K562 (cell line): ENCODE measurements around the gene DHPS. TPM values are rescaled to one million over a fixed set of nuclear protein-coding genes. Genes with fewer than 3 reads are reported as not detected.
A peak's percentile ranks its signal among the peaks of the same experiment; 100 is the strongest.

Experiments used
- AFF4 ChIP-seq: sonication (generic); formaldehyde crosslinking; IDR thresholded peaks from 2 replicates; pipeline ENCODE4 v1.8.0; 2023; ENCODE audit warnings: mild to moderate bottlenecking, missing genetic modification reagents
- BRF1 ChIP-seq: IDR thresholded peaks from 3 replicates; pipeline ENCODE4 v1.6.1; 2011; ENCODE audit warnings: borderline replicate concordance, mild to moderate bottlenecking; ENCODE audit not compliant: insufficient read length; ENCODE audit errors: extremely low read depth
- CREB1 ChIP-seq, 2 experiments: sonication (generic) in 1 of 2; formaldehyde crosslinking in 1 of 2; IDR thresholded peaks; 2 replicates each; pipeline versions ENCODE4 v1.6.1 to v1.8.0; 2012 to 2022; ENCODE audit warnings: inconsistent platforms in 1 of 2, mild to moderate bottlenecking in 1 of 2, missing genetic modification reagents in 1 of 2, moderate library complexity in 1 of 2
- FOSL1 ChIP-seq: fragments of 200-800 bp; sonication (Bioruptor generic); conservative IDR thresholded peaks from 2 replicates; pipeline ENCODE4 v1.6.1; 2016; ENCODE audit warnings: missing genetic modification characterization, missing compliant biosample characterization
- IFI16 ChIP-seq: fragments of 250-450 bp; sonication (Bioruptor Pico); IDR thresholded peaks from 2 replicates; pipeline ENCODE4 v2.1.2; 2022; ENCODE audit warnings: mild to moderate bottlenecking, inconsistent platforms
- JUN ChIP-seq, 2 experiments: sonication (generic) in 1 of 2; formaldehyde crosslinking in 1 of 2; IDR thresholded peaks; 2 replicates each; pipeline versions ENCODE4 v1.6.1 to v1.8.0; 2012 to 2022; ENCODE audit warnings: borderline replicate concordance in 2 of 2, mild to moderate bottlenecking in 2 of 2, improper control_type of control experiment in 1 of 2, low read depth in 1 of 2, low read length in 1 of 2, missing genetic modification reagents in 1 of 2
- L3MBTL2 ChIP-seq: fragments of 450-650 bp; IDR thresholded peaks from 2 replicates; pipeline ENCODE4 v1.6.1; 2016; ENCODE audit warnings: mild to moderate bottlenecking, moderate library complexity
- MNT ChIP-seq, 2 experiments: fragments of 450-650 bp; conservative IDR thresholded peaks; 2 replicates each; pipeline ENCODE4 v1.6.1; 2017; ENCODE audit warnings: mild to moderate bottlenecking in 2 of 2, moderate library complexity in 2 of 2
- NONO ChIP-seq, 2 experiments: fragments of 200-400 bp in 1 of 2; fragments of 450-650 bp in 1 of 2; formaldehyde crosslinking in 1 of 2; IDR thresholded peaks; 2 replicates each; pipeline ENCODE4 v1.6.1; 2017; ENCODE audit warnings: low read depth in 2 of 2, mild to moderate bottlenecking in 2 of 2, moderate library complexity in 2 of 2, low read length in 1 of 2
- NR1H2 ChIP-seq: sonication (generic); formaldehyde crosslinking; IDR thresholded peaks from 2 replicates; pipeline ENCODE4 v1.4.0; 2020; ENCODE audit warnings: mild to moderate bottlenecking, missing genetic modification reagents
- NR3C1 ChIP-seq: sonication (generic); formaldehyde crosslinking; IDR thresholded peaks from 2 replicates; pipeline ENCODE4 v1.8.1; 2022; ENCODE audit warnings: missing genetic modification reagents
- NR4A1 ChIP-seq, 2 experiments: fragments of 250-450 bp in 1 of 2; fragments of 450-650 bp in 1 of 2; sonication (Bioruptor Pico) in 1 of 2; IDR thresholded peaks; 2 replicates each; pipeline versions ENCODE4 v1.4.0 to v1.6.1; 2016 to 2020; ENCODE audit warnings: mild to moderate bottlenecking in 2 of 2, missing compliant biosample characterization in 1 of 2, missing genetic modification characterization in 1 of 2, moderate library complexity in 1 of 2
- SMARCA5 ChIP-seq: fragments of 450-650 bp; IDR thresholded peaks from 2 replicates; pipeline ENCODE4 v1.6.1; 2016
- SRF ChIP-seq, 2 experiments: fragments of 250-450, 450-650 bp in 1 of 2; sonication (Bioruptor Pico) in 1 of 2; sonication (generic) in 1 of 2; formaldehyde crosslinking; IDR thresholded peaks; 2 replicates each; pipeline versions ENCODE4 v1.5.0 to v1.5.1; 2020 to 2022; ENCODE audit warnings: mild to moderate bottlenecking in 1 of 2, missing genetic modification reagents in 1 of 2
- ZKSCAN3 ChIP-seq: fragments of 250-450 bp; sonication (Bioruptor Pico); IDR thresholded peaks from 2 replicates; pipeline ENCODE4 v1.4.0; 2020
- ZNF174 ChIP-seq: fragments of 250-450 bp; sonication (Bioruptor Pico); IDR thresholded peaks from 2 replicates; pipeline ENCODE4 v1.4.0; 2020; ENCODE audit warnings: mild to moderate bottlenecking
- ZNF79 ChIP-seq: fragments of 250-450 bp; sonication (Bioruptor Pico); IDR thresholded peaks from 2 replicates; pipeline ENCODE4 v1.4.0; 2020; ENCODE audit warnings: low read depth, mild to moderate bottlenecking, moderate library complexity
- polyA plus RNA-seq, 8 experiments: library from polyadenylated mRNA; depleted of rRNA in 4 of 8; stranded (reverse) in 5 of 8; unstranded in 3 of 8; fragments of >200 nt; fragmentation: Nextera tagmentation in 2 of 8; fragmentation: Illumina TruSeq in 1 of 8; extraction: Ambion mirVana in 2 of 8; extraction: Trizol in 1 of 8; gene quantifications; 2 replicates each; pipeline versions ENCODE4 v1.2.1 to v1.2.3, GENCODE V29; 2011 to 2014; ENCODE audit warnings: inconsistent platforms in 1 of 8, missing spikeins in 1 of 8
- total RNA-seq, 7 experiments: library from RNA; depleted of rRNA in 6 of 7; stranded (reverse); fragments of >200 nt in 6 of 7; fragmentation: Illumina TruSeq in 2 of 7; extraction: Trizol in 2 of 7; gene quantifications; 2 replicates each; pipeline versions ENCODE4 v1.2.1 to v1.2.3, GENCODE V29; 2011 to 2021; ENCODE audit warnings: low replicate concordance in 1 of 7
- TF ChIP-seq, protein P1 (sequence below), 2 experiments: fragments of 200-800 bp in 1 of 2; sonication (Bioruptor generic) in 1 of 2; sonication (generic) in 1 of 2; formaldehyde crosslinking in 1 of 2; IDR thresholded peaks in 1 of 2; conservative IDR thresholded peaks in 1 of 2; 2 replicates each; pipeline versions ENCODE4 v1.5.0 to v1.6.1; 2016 to 2020; ENCODE audit warnings: missing compliant biosample characterization in 1 of 2, missing genetic modification characterization in 1 of 2, missing genetic modification reagents in 1 of 2

The DHPS gene
- total and polyA plus RNA-seq, 9 of the 15 experiments (the other 6 are each of a cell fraction or from before 2014, with no cell fraction given) = 47.1 to 110 (median 79.9) TPM

DNA sequence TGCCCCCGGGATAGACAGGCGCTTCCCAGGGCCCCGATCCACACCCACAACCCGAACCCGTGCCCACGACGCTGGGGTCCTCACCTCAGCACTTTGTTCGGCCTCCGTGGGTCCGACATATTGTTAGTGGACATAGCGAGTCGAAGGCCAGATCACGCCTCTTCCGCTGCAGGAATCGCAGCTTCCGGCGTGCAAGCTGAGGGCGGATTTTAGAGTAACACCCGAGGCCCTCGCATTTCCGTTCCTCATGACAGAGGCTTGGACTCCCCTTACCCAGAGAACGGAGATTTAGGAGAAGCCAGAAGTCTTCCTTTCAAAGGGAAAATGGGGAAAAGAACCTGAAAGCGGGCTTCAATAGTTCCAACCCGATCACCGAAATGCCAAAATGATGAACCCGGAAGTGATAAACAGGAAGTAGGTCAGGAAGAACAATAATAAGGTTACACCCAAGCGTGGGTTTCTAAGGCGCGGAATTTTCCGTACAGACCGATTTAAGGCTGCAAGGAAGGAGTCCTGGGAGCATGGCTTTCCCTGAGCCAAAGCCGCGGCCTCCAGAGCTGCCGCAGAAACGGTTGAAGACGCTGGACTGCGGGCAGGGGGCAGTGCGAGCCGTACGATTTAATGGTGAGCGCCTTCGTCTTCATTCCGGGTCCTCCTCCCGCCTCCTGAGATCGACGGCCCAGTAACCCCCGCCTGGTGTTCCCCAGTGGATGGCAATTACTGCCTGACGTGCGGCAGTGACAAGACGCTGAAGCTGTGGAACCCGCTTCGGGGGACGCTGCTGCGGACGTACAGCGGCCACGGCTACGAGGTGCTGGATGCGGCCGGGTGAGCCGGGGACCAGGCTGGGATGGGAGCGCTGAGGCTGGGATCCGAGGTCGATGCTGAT is 12.2 kb downstream of the DHPS start (continued):
- TF ChIP-seq AFF4 (CRISPR knock-in tag) (no peak; the same call in 1 of the 2 replicates), MNT (conservative IDR thresholded peaks at IDR 0.05) (peak; percentile 96 to 98), BRF1 (no peak), ZKSCAN3 (CRISPR knock-in tag) (no peak), FOSL1 (tag) (0 out of 2 replicates have a peak, but pooled peaks have one; percentile 13), ZNF174 (no peak), IFI16 (CRISPR knock-in tag) (no peak), NR1H2 (CRISPR knock-in tag) (0 out of 2 replicates have a peak, but pooled peaks have one; percentile 42), ZNF79 (CRISPR knock-in tag) (no peak), CREB1 (IDR thresholded peaks at IDR 0.05) (no peak; the same call in 1 of the 2 replicates), CREB1 (CRISPR knock-in tag; IDR thresholded peaks at IDR 0.05) (0 out of 2 replicates have a peak, but pooled peaks have one; percentile 38), SMARCA5 (no peak), SRF (CRISPR knock-in tag; IDR thresholded peaks at IDR 0.05) (no peak), NONO (IDR thresholded peaks at IDR 0.05; ENCODE audit: low read depth in 2 of 2, low read length in 1 of 2) (0 out of 4 replicates have a peak, but pooled peaks of 1 of the 2 experiments have one; percentile 41), NR3C1 (no peak), NR4A1 (CRISPR knock-in tag; IDR thresholded peaks at IDR 0.05) (no peak), NR4A1 (tag; IDR thresholded peaks at IDR 0.05) (no peak), JUN (IDR thresholded peaks at IDR 0.05; ENCODE audit: borderline replicate concordance, low read depth, low read length) (peak; percentile 14; the same call in 1 of the 2 replicates), JUN (CRISPR knock-in tag; IDR thresholded peaks at IDR 0.05; ENCODE audit: borderline replicate concordance) (no peak), L3MBTL2 (peak; percentile 73; the same call in 1 of the 2 replicates)
- TF ChIP-seq, protein P1, sequence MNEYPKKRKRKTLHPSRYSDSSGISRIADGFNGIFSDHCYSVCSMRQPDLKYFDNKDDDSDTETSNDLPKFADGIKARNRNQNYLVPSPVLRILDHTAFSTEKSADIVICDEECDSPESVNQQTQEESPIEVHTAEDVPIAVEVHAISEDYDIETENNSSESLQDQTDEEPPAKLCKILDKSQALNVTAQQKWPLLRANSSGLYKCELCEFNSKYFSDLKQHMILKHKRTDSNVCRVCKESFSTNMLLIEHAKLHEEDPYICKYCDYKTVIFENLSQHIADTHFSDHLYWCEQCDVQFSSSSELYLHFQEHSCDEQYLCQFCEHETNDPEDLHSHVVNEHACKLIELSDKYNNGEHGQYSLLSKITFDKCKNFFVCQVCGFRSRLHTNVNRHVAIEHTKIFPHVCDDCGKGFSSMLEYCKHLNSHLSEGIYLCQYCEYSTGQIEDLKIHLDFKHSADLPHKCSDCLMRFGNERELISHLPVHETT (CRISPR knock-in tag; conservative IDR thresholded peaks at IDR 0.05 in 1 of 2, IDR thresholded peaks at IDR 0.05 in 1 of 2) = peak in 1 of 2 experiments; percentile 73; a peak in 2 of 4 replicates
